GM19438 (cell line): ENCODE data around the gene CCNC.
"Not testable (repeated sequence)": the region's sequence is repeated elsewhere in the genome, so short reads cannot be mapped to it uniquely, and the experiment has no call there.

Source experiments
- ATAC-seq: cut with Tn5 transposase; IDR thresholded peaks from one replicate; pipeline ENCODE4 v1.9.1; 2021; ENCODE audit warnings: low read depth; ENCODE audit not compliant: unreplicated experiment

CCNC gene

GRCh38 chr6:99603421-99604165 is 35.1 kb upstream of the CCNC start:
- ATAC-seq: peak; percentile 43

GRCh38 chr6:99602520-99603420 is 34.3 kb upstream of the CCNC start:
- ATAC-seq: peak; percentile 17

- ATAC-seq: not testable (repeated sequence)
Observed at GRCh38 chr6:99594696-99595095, 26.2 kb upstream of the CCNC start.

- no peak for ATAC-seq
Observed at GRCh38 chr6:99592900-99593299, 24.4 kb upstream of the CCNC start.

- ATAC-seq: no peak
Observed at GRCh38 chr6:99591673-99592364, 23.4 kb upstream of the CCNC start.

- ATAC-seq: no peak
Observed at GRCh38 chr6:99590728-99591672, 22.5 kb upstream of the CCNC start.

GRCh38 chr6:99589907-99590493 is 21.5 kb upstream of the CCNC start:
- no peak for ATAC-seq

- peak; percentile 32 for ATAC-seq
Observed at GRCh38 chr6:99589290-99589672, 20.8 kb upstream of the CCNC start.

- ATAC-seq: peak; percentile 97
Observed at GRCh38 chr6:99588618-99589289, 20.3 kb upstream of the CCNC start.

GRCh38 chr6:99587792-99588191 is 19.3 kb upstream of the CCNC start:
- no peak for ATAC-seq

GRCh38 chr6:99579781-99580180 is 11.3 kb upstream of the CCNC start:
- ATAC-seq: no peak

- ATAC-seq: no peak
Observed at GRCh38 chr6:99575544-99576227, 7.2 kb upstream of the CCNC start.

GRCh38 chr6:99573980-99574617 is 5.6 kb upstream of the CCNC start:
- ATAC-seq: no peak

GRCh38 chr6:99563056-99563723 is 5.3 kb downstream of the CCNC start:
- no peak for ATAC-seq

GRCh38 chr6:99560668-99561067 is 7.8 kb downstream of the CCNC start:
- ATAC-seq: no peak

- no peak for ATAC-seq
Observed at GRCh38 chr6:99559057-99559456, 9.4 kb downstream of the CCNC start.

GRCh38 chr6:99553888-99554287 is 14.6 kb downstream of the CCNC start:
- ATAC-seq: no peak
